M059J (cell line): ENCODE data around the gene GLT6D1. TPM values are rescaled to one million over a fixed set of nuclear protein-coding genes. Genes with fewer than 3 reads are reported as not detected.

Experiments
- DNase-seq: peaks from one replicate; pipeline ENCODE4 v3.0.0-alpha.2; 2012; ENCODE audit warnings: low read depth
- total RNA-seq: library from RNA; depleted of rRNA; stranded (reverse); fragments of >200 nt; shearing (Covaris generic); gene quantifications from 2 replicates; pipeline ENCODE4 v1.2.3, GENCODE V29; 2014

GLT6D1 gene
- total RNA-seq, 1 experiment from 2014 or later = not detected

GRCh38 chr9:135622415-135623020 is 16.8 kb downstream of the GLT6D1 start:
- DNase-seq = no peak

DNA sequence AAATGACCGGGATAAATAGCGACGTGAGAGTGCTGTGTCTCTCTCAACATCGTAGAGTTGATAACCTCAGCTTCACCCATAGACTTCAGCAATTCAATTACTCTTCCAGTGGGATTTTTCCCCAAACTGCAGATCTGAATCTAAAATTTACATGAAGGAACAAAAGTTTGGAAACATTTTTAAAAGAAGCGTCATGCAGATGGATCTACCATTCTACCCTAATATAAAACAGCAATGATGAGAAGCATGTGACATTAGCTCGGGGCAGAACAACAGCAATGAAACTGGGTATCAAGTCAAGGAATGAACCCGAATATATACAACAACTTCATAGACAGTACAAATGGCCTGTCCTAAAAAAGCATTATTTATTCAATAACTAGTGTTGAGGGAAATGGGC is 18.8 kb downstream of the GLT6D1 start:
- DNase-seq = no peak

- DNase-seq = no peak
Observed at GRCh38 chr9:135619599-135619886, 19.8 kb downstream of the GLT6D1 start.

DNA sequence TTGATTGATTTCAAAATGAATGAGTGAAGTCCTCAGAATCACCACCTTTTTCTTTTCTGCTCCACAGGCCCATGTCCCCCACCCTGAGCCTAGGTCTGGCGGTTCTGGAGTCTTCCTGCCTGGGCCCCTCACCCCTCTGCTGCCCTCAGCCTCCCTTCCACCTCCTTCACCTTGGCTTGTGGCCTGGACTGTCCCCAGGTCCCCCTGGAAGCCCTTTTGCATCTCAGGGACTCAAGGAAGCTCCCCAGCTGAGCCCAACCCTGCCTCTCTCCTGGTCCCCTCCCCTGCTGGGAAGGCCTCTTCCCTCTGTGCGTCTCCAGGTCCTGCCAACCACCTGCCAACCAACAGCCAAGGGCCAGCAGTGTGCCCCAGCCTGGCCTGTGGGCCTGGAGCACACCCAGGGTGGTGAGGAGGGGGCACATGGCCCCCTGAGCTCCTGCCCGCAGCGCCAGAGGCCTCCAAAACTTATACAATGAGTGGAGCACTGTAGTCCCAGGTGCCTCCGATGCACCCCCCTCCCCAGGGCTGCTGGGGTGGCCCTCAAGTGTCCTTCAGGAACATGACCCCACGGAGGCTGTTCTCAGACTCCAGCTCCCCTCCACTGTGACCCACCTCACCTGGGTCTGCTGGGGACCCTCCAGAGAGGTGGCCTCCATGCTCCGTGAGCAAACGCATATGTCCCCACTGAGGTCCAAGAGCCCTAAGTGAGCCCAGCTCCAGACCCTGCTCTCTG is 20.3 kb downstream of the GLT6D1 start:
- DNase-seq = no peak

DNA sequence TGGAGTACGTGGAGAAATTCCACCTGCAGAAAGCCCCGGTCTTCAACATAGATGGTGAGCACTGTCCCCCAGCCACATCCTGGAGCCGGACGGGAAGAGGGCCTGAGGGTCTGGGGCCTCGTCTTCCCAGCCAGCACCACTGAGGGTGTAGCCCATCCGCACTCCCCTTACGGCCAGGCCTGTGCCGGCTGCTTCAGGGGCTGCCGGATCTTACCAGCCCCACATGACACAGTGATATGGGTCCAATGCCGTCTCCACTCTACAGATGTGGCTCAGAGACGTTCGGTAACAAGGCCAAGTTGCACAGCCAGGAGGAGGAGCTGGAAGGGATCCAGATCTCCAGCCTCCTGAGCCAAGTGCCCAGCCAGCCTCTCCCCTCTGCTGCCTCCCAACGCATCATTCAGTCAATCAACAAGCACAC is 21.3 kb downstream of the GLT6D1 start:
- DNase-seq = no peak

- no peak for DNase-seq
Observed at GRCh38 chr9:135617538-135617900, 21.8 kb downstream of the GLT6D1 start.

DNA sequence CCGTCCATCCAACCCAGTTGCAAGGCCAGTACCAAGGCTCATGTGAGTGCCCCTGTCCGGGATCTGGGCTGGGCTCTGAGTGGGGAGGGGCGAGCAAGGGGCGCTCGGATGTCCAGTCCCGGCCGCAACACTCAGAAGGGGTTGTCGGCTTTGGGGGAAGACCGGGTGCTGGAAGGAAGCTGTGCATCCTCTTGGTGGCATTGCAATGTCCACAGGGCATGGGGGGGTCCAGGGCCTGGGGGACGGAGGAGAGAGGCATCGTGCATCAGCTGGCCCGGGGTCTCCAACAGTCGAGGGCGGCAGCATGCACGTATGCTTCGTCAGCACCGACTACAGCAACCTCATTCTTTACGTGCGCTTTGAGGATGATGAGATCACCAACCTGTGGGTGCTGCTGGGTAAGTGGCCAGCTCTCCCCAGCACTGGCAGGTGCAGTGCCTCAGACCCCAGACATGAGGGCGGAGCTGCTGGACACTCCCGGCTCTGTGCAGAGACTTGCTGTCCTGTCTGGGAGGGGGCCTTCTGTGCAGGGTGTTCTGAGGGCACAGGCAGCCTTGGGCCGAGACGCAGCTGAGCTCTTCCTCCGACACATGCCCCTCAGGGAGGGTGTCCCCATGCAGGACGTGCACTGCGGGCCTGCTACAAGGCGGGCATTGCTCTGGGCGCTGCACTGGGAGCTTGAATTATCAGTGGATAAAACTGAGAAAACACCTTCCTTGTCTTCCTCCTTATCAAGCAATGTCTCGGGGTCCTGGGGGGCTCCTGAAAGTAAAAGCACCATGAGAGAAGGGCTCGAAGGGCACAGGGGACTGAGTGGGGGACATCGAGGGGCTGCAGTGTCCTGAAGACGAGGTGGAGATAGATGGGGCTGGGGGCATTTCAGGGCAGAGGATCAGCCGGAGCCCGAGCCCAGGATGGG is 22.5 kb downstream of the GLT6D1 start:
- DNase-seq = no peak

GRCh38 chr9:135615666-135616618 is 23.4 kb downstream of the GLT6D1 start:
- DNase-seq = no peak

- no peak for DNase-seq
Observed at GRCh38 chr9:135614821-135615665, 24.3 kb downstream of the GLT6D1 start.

DNA sequence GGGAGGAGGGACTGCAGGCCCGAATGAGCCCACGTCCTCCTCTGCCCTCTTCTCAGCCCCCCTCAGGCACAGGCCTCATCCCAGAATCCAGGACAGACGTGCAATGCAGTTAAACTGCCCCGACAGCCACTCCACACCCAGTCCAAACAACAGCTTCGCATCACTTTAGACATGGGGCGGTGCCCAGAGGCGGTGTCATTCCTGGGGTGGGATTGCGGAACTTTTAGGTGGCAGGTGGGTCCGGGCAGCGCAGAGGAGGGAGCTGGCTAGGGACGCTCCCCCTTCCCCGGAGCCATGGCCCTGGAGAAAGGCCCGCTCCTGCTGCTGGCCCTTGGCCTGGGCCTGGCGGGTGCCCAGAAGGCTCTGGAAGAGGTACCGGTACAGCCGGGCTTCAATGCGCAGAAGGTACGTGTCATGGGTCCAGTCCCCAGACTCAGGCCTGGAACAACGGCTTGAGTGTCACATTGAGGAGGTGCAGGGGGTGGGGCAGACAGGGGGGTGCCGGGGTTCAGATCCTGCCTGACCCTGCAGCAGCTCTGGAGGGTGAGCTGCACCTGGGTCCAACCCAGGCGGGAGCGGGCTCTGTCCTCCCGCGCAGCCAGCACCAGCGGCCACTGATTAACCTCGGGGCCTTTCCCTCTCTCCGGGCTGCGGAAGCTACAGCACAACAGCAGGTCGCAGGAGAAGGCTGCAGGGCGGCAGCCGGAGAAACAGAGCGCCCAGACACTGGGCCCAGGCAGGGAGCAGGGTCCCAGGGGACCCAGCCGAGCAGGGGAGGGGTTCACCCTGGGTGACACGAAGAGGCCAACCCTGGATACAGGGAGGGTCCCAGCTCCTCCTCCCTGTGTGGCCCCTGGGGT is 25.2 kb downstream of the GLT6D1 start:
- DNase-seq = no peak

- DNase-seq = no peak
Observed at GRCh38 chr9:135612981-135613910, 26.1 kb downstream of the GLT6D1 start.

DNA sequence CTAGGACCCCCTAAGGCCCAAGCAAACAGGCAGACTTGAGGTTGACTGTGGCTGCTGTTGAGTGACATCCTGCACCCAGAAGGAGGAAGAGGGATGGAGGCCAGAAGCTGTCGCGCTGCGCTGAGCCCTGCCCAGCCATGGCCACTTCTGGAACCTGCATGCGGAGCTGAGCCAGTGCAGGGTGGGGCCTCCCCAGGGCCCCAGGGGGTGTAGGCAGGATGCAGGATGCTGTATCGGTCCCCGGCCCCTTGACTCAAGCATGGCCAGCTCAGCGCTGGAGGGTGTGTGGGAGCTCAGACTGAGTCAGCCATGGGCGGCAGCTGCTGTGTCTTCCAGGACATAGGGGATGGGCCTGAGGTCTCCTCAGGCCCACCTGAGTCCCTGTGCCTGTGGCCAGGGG is 26.9 kb downstream of the GLT6D1 start:
- no peak for DNase-seq

DNA sequence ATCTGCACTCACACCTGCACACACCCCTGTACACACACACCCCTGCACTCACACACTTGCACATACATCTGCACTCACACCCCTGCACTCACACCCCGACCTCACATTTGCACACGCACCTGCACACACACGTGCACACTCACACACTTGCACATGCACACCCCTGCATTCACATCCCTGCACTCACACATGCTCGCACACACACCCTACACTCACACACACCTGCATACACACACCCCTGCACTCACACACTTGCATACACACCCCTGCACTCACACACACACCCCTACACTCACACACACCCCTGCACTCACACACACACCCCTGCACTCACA is 27.5 kb downstream of the GLT6D1 start:
- DNase-seq = no peak

GRCh38 chr9:135611142-135611874 is 28.0 kb downstream of the GLT6D1 start:
- DNase-seq = no peak

- no peak for DNase-seq
Observed at GRCh38 chr9:135610290-135611141, 28.8 kb downstream of the GLT6D1 start.

GRCh38 chr9:135609366-135609955 is 29.9 kb downstream of the GLT6D1 start:
- DNase-seq = no peak

- DNase-seq = no peak
Observed at GRCh38 chr9:135608999-135609317, 30.4 kb downstream of the GLT6D1 start.
